HUDEP-2 (cell line): ENCODE results near the gene RHOG.
A peak's percentile ranks its signal among the peaks of the same experiment; 100 is the strongest.
"Not testable (repeated sequence)": the region's sequence is repeated elsewhere in the genome, so short reads cannot be mapped to it uniquely, and the experiment has no call there.

Experiments used
- DNase-seq, 76 experiments: peaks; one replicate each; lab custom pipeline; 2025; ENCODE audit not compliant: unreplicated experiment in 76 of 76; lab: John Stamatoyannopoulos, UW

The RHOG gene

GRCh38 chr11:3814832-3815231 is 25.9 kb downstream of the RHOG start:
- DNase-seq, result not testable (repeated sequence)

GRCh38 chr11:3810951-3811350 is 29.8 kb downstream of the RHOG start:
- no peak for DNase-seq

GRCh38 chr11:3810446-3810845 is 30.3 kb downstream of the RHOG start:
- no peak for DNase-seq

- DNase-seq, result no peak
Measured at GRCh38 chr11:3809624-3809928, 31.2 kb downstream of the RHOG start.

GRCh38 chr11:3808861-3809623 is 31.7 kb downstream of the RHOG start:
- peak in 40 of 76 experiments; percentile 10 to 66 (median 34) for DNase-seq

GRCh38 chr11:3807909-3808860 is 32.6 kb downstream of the RHOG start, which contains the start of gene PGAP2:
PGAP2 (plus strand) TSS chr11:3808560; CDS start chr11:3811260, 2,700 bp downstream.
- peak in 50 of 76 experiments; percentile 15 to 64 (median 40) for DNase-seq

GRCh38 chr11:3803726-3804495 is 36.8 kb downstream of the RHOG start:
- DNase-seq, result no peak

GRCh38 chr11:3802011-3802790 is 38.6 kb downstream of the RHOG start:
- DNase-seq, result no peak

GRCh38 chr11:3799873-3800272 is 40.9 kb downstream of the RHOG start:
- no peak for DNase-seq

GRCh38 chr11:3799143-3799542 is 41.6 kb downstream of the RHOG start:
- no peak for DNase-seq

- peak in 75 of 76 experiments; percentile 85 to 100 (median 99) for DNase-seq
Measured at GRCh38 chr11:3797329-3798090, 43.2 kb downstream of the RHOG start, which contains the start of gene NUP98. NUP98 (minus strand) TSS chr11:3797554; CDS start chr11:3782117, 15,437 bp downstream.

GRCh38 chr11:3796801-3797328 is 43.9 kb downstream of the RHOG start:
- DNase-seq, result peak in 12 of 76 experiments; percentile 31 to 58 (median 49)

GRCh38 chr11:3796346-3796745 is 44.4 kb downstream of the RHOG start:
- no peak for DNase-seq

- no peak for DNase-seq
Measured at GRCh38 chr11:3796002-3796311, 44.8 kb downstream of the RHOG start.

- no peak for DNase-seq
Measured at GRCh38 chr11:3795131-3796001, 45.4 kb downstream of the RHOG start.

GRCh38 chr11:3794387-3794786 is 46.4 kb downstream of the RHOG start:
- not testable (repeated sequence) for DNase-seq

GRCh38 chr11:3786781-3787428 is 53.9 kb downstream of the RHOG start:
- no peak for DNase-seq

- no peak for DNase-seq
Measured at GRCh38 chr11:3783611-3784010, 57.1 kb downstream of the RHOG start.
